ENCODE measurements around the gene C1QTNF6. TPM values are rescaled to one million over a fixed set of nuclear protein-coding genes. Genes with fewer than 3 reads are reported as not detected.

C1QTNF6 gene
- total RNA-seq, 4 donors from 2014 or later, result 0.69 to 1.6 (median 1.1) TPM

DNA sequence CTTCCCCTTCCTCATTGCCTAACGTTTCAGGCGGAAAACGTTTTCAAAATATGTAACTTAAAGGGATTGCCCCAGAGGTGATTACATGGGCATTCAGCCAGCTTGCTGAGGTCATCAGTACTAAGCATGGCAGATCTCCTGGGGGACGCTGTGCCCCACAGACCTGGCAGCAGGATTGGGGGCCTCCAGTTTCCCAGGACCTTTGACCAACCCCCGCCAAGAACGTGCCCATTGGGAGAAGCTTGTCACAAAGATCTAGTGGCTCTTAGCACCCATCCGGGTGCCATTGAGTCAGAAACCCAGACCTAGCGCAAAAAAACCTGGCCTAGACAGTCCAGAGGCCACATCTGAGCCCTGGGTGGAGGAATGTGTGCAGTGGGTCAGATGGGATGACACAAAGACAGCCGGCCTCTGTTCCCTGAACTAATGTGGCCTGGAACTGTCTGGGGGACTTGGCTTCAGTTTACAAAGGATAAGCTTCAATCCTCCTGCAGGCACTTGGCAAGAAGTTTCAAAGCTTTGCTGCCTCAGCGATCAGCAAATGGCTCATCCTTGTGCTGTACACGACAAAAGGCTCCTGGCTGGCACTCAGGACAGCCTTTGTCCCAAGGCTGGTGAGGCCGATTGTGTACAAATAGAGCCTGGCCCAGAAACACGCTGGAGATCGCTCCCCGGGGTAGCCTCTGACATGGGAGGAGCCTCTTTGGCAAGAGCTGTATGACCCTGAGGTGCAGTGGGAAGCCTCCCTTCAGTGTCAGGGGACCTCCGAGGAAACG lies 9.5 kb downstream of the C1QTNF6 start:
- ATAC-seq, result no peak
- TF ChIP-seq POLR2AphosphoS5 (IDR thresholded peaks at IDR 0.05) (no peak), POLR2A (IDR thresholded peaks at IDR 0.05) (no peak), EP300 (IDR thresholded peaks at IDR 0.05) (no peak)
- TF ChIP-seq, protein P1, sequence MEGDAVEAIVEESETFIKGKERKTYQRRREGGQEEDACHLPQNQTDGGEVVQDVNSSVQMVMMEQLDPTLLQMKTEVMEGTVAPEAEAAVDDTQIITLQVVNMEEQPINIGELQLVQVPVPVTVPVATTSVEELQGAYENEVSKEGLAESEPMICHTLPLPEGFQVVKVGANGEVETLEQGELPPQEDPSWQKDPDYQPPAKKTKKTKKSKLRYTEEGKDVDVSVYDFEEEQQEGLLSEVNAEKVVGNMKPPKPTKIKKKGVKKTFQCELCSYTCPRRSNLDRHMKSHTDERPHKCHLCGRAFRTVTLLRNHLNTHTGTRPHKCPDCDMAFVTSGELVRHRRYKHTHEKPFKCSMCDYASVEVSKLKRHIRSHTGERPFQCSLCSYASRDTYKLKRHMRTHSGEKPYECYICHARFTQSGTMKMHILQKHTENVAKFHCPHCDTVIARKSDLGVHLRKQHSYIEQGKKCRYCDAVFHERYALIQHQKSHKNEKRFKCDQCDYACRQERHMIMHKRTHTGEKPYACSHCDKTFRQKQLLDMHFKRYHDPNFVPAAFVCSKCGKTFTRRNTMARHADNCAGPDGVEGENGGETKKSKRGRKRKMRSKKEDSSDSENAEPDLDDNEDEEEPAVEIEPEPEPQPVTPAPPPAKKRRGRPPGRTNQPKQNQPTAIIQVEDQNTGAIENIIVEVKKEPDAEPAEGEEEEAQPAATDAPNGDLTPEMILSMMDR (IDR thresholded peaks at IDR 0.05), result no peak
- 38 to 40% methylated on average over 2 to 5 of the region's 17 CpGs for WGBS, 2 donors (ENCODE audit: low coverage in 1 of 2)

DNA sequence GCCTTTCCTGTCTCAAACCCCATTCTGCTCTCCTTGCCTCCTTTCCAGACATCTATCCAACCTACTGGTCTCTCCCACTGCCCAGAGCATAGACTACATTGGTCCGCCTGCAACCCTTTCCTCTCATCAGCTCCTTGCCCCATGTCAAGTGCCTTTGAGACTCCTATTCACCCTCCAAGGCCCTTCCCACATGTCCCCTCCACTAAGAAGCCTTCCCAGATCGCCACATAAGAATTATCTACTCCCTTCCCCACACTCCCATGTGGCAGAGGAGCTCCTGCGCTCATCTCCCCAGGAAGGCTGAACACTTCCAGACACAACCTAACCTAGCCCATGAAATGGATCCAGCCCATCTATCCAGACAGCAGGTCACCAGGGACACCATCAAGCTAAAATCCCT lies 10.3 kb downstream of the C1QTNF6 start:
- Histone ChIP-seq H3K4me3 (no peak overlapping the region), H3K36me3 (peaks cover 0 to 10% of the 10 kb centered on the region in 2 donors), H3K9me3 (no peaks in the 10 kb centered on the region), H3K4me1 (peaks cover 0 to 38% (median 25%) of the 10 kb centered on the region in 3 donors), H3K27me3 (no peaks in the 10 kb centered on the region), H3K27ac (peak overlapping the region in 1 of 4 donors; percentile 15)
- WGBS, 2 donors (ENCODE audit: low coverage in 1 of 2), result 95 to 100% methylated on average over 2 of the region's 3 CpGs
- no peak for ATAC-seq
- TF ChIP-seq POLR2AphosphoS5 (IDR thresholded peaks at IDR 0.05) (no peak), POLR2A (IDR thresholded peaks at IDR 0.05) (no peak), EP300 (IDR thresholded peaks at IDR 0.05) (no peak)
- TF ChIP-seq, protein P1 (IDR thresholded peaks at IDR 0.05), result no peak

More for the DNA sequence above, 9.5 kb downstream of the C1QTNF6 start:
- no peak overlapping the region for H3K4me3 ChIP-seq
- peak overlapping the region in 2 of 4 donors; percentile 15 to 31 for H3K27ac ChIP-seq
- H3K4me1 ChIP-seq, result peaks cover 0 to 38% (median 25%) of the 10 kb centered on the region in 3 donors
- no peaks in the 10 kb centered on the region for H3K9me3 ChIP-seq
- H3K27me3 ChIP-seq, result no peaks in the 10 kb centered on the region
- H3K36me3 ChIP-seq, result peaks cover 0 to 18% of the 10 kb centered on the region in 2 donors

DNA sequence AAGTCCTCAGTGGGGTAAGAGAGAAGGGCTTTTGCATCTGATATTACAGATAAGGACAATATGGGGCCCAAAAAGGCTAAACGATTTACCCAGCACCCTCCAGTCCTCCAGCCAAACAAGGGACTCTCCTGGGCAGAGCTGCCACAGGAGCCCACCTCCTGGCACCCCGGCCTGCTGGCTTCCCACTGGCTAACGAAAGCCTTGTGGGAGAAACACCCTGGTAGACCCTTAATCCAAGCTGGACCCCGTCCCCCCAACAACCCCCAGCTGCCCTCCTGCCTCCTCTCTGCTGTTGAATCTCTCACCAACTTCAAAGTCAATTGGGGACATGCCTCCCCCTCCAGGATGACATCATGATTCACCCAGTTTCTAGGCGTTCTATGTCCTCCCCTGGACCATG lies 10.8 kb downstream of the C1QTNF6 start:
- H3K27ac ChIP-seq, result peak overlapping the region in 3 of 4 donors; percentile 25 to 57 (median 57)
- H3K36me3 ChIP-seq, result peaks cover 0 to 5% of the 10 kb centered on the region in 2 donors
- no peak overlapping the region for H3K4me3 ChIP-seq
- H3K27me3 ChIP-seq, result no peaks in the 10 kb centered on the region
- TF ChIP-seq POLR2AphosphoS5 (IDR thresholded peaks at IDR 0.05), result no peak
- no peak for TF ChIP-seq POLR2A (IDR thresholded peaks at IDR 0.05)
- TF ChIP-seq, protein P1 (IDR thresholded peaks at IDR 0.05), result no peak
- TF ChIP-seq EP300 (IDR thresholded peaks at IDR 0.05), result no peak
- no peaks in the 10 kb centered on the region for H3K9me3 ChIP-seq
- no peak for ATAC-seq
- peaks cover 0 to 38% (median 25%) of the 10 kb centered on the region in 3 donors for H3K4me1 ChIP-seq
- WGBS, 2 donors (ENCODE audit: low coverage in 1 of 2), result 68 to 89% methylated on average over 3 to 4 of the region's 5 CpGs

DNA sequence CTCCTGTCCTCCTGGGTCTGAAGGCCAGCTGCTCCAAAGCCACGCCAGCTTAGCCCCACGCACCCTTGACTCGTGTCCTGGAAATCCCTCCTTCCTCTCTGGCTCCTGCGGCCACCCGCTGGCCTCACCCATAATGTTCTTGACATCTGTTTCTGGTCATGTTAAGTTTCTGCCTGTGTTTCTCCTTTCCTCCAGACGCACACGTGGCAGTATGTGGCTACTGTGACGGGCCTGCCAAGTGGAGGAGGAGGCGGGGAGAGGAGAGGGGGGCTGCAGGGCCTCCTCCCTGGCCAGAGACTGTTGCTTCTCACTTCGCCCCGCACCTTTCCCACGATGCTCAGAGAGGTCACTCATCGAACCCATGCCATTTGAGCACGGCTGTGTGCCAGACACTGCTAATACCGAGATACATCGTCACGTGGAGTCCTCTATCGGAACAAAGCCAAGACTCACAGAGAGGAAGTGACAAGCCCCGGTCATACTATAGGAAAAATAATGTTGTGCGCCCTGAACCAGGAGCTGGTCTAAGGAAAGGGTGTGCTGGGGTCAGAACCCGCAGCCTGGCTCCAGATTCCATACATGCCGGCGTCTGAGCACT lies 11.5 kb downstream of the C1QTNF6 start:
- 7 to 40% methylated on average over 1 to 22 of the region's 23 CpGs for WGBS, 2 donors (ENCODE audit: low coverage in 1 of 2)
- H3K4me1 ChIP-seq, result peaks cover 0 to 38% (median 25%) of the 10 kb centered on the region in 3 donors
- H3K27me3 ChIP-seq, result no peaks in the 10 kb centered on the region
- peak overlapping the region in 3 of 4 donors; percentile 25 to 57 (median 57) for H3K27ac ChIP-seq
- no peaks in the 10 kb centered on the region for H3K36me3 ChIP-seq
- TF ChIP-seq, protein P1 (IDR thresholded peaks at IDR 0.05), result peak in 1 of 4 experiments; percentile 15
- TF ChIP-seq EP300 (IDR thresholded peaks at IDR 0.05) (no peak), POLR2AphosphoS5 (IDR thresholded peaks at IDR 0.05) (peak; percentile 59), POLR2A (IDR thresholded peaks at IDR 0.05) (no peak)
- peak; percentile 83 for ATAC-seq
- no peaks in the 10 kb centered on the region for H3K9me3 ChIP-seq
- peak overlapping the region in 1 of 2 donors; percentile 11 for H3K4me3 ChIP-seq
